ENCODE data around the gene CEBPE. TPM values are rescaled to one million over a fixed set of nuclear protein-coding genes. Genes with fewer than 3 reads are reported as not detected.

The CEBPE gene
- total RNA-seq, 4 donors from 2014 or later: not detected

GRCh38 chr14:23126548-23127278, 7.7 kb upstream of the CEBPE start:
- in situ Hi-C loops (cut with MboI; ENCODE audit: low sequenced_read_pairs in 4 of 4) (no loop called here), intact Hi-C loops (cut with DNase I; ENCODE audit: low total_unique reads) (loop anchor here (2.0 kb wide), 1 partner anchor 16 kb away; no protein-coding TSS in a partner anchor)
- Histone ChIP-seq H3K4me1 (peaks cover 45 to 51% of the 10 kb centered on the region in 2 donors), H3K4me3 (no peak overlapping the region), H3K27ac (peak overlapping the region; percentile 71 to 85 (median 78)), H3K36me3 (peaks cover 3 to 42% of the 10 kb centered on the region in 2 donors), H3K9me3 (no peaks in the 10 kb centered on the region), H3K27me3 (no peaks in the 10 kb centered on the region)
- DNase-seq (no peak), ATAC-seq (no peak)
- TF ChIP-seq POLR2A (IDR thresholded peaks at IDR 0.05) (no peak), CTCF (IDR thresholded peaks at IDR 0.05 in 4 of 5, conservative IDR thresholded peaks at IDR 0.05 in 1 of 5) (no peak)

- peak overlapping the region; percentile 71 to 85 (median 78) for H3K27ac ChIP-seq
- H3K9me3 ChIP-seq: no peaks in the 10 kb centered on the region
- ATAC-seq (peak; percentile 28 to 40), DNase-seq (peak; percentile 56 to 75)
- intact Hi-C loops (cut with DNase I; ENCODE audit: low total_unique reads): loop anchor here (2.0 kb wide), 1 partner anchor 17 kb away; no protein-coding TSS in a partner anchor
- H3K36me3 ChIP-seq: peaks cover 3 to 42% of the 10 kb centered on the region in 2 donors
- no peak for TF ChIP-seq CTCF (IDR thresholded peaks at IDR 0.05 in 4 of 5, conservative IDR thresholded peaks at IDR 0.05 in 1 of 5)
- no peak for TF ChIP-seq POLR2A (IDR thresholded peaks at IDR 0.05)
- no peak overlapping the region for H3K4me3 ChIP-seq
- in situ Hi-C loops (cut with MboI; ENCODE audit: low sequenced_read_pairs in 4 of 4): no loop called here
- no peaks in the 10 kb centered on the region for H3K27me3 ChIP-seq
- peaks cover 45 to 51% of the 10 kb centered on the region in 2 donors for H3K4me1 ChIP-seq
These were observed 7.0 kb upstream of the CEBPE start for GRCh38 chr14:23125933-23126524.

- DNase-seq (no peak), ATAC-seq (no peak)
- Histone ChIP-seq H3K4me1 (peaks cover 45 to 51% of the 10 kb centered on the region in 2 donors), H3K9me3 (no peaks in the 10 kb centered on the region), H3K36me3 (peaks cover 3 to 35% of the 10 kb centered on the region in 2 donors), H3K27me3 (no peaks in the 10 kb centered on the region), H3K27ac (peak overlapping the region; percentile 71 to 85 (median 78)), H3K4me3 (no peak overlapping the region)
- intact Hi-C loops (cut with DNase I; ENCODE audit: low total_unique reads): no loop called here
- TF ChIP-seq POLR2A (IDR thresholded peaks at IDR 0.05): no peak
- TF ChIP-seq CTCF (IDR thresholded peaks at IDR 0.05 in 4 of 5, conservative IDR thresholded peaks at IDR 0.05 in 1 of 5): no peak
- in situ Hi-C loops (cut with MboI; ENCODE audit: low sequenced_read_pairs in 4 of 4): no loop called here
These were observed 6.0 kb upstream of the CEBPE start for GRCh38 chr14:23125011-23125410.

GRCh38 chr14:23124337-23124954, 5.4 kb upstream of the CEBPE start:
- Histone ChIP-seq H3K4me3 (no peak overlapping the region), H3K4me1 (peaks cover 45 to 51% of the 10 kb centered on the region in 2 donors), H3K36me3 (peaks cover under 1 to 29% of the 10 kb centered on the region in 2 donors), H3K9me3 (no peaks in the 10 kb centered on the region), H3K27ac (peak overlapping the region; percentile 56 to 85 (median 76)), H3K27me3 (no peaks in the 10 kb centered on the region)
- in situ Hi-C loops (cut with MboI; ENCODE audit: low sequenced_read_pairs in 4 of 4): loop anchor here in 2 of 4 donors (5.0 to 25.0 kb wide), 2 partner anchors 63 to 163 kb away; partner anchors contain the start of gene HOMEZ (in 2 of the 2)
- DNase-seq (no peak), ATAC-seq (no peak)
- intact Hi-C loops (cut with DNase I; ENCODE audit: low total_unique reads): loop anchor here (5.0 kb wide), 1 partner anchor 163 kb away; the partner anchor contains the start of gene HOMEZ
- no peak for TF ChIP-seq POLR2A (IDR thresholded peaks at IDR 0.05)
- TF ChIP-seq CTCF (IDR thresholded peaks at IDR 0.05 in 4 of 5, conservative IDR thresholded peaks at IDR 0.05 in 1 of 5): no peak
